GM12892 (cell line): Measurements from ENCODE around the gene SDHAF2.
"Not testable (repeated sequence)": the region's sequence is repeated elsewhere in the genome, so short reads cannot be mapped to it uniquely, and the experiment has no call there.

Experiments
- POLR2A ChIP-seq: IDR thresholded peaks from 2 replicates; pipeline ENCODE4 v1.6.1; 2011; ENCODE audit warnings: low read depth, low read length, control low read depth
- POLR2AphosphoS5 ChIP-seq: IDR thresholded peaks from 2 replicates; pipeline ENCODE4 v1.6.1; 2011; ENCODE audit warnings: low read depth, low read length, control low read depth

DNA sequence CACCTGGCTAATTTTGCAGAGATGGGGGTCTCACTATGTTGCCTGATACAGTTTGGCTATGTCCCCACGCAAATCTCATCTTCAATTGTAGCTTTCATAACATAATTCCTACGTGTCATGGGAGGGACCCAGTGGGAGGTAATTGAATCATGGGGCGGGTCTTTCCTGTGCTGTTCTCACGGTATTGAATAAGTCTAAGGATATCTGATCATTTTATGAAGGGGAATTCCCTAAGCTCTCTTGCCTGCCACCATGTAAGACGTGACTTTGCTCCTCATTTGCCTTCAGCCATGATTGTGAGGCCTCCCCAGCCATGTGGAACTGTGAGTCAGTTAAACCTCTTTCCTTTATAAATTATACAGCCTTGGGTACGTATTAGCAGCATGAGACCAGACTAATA is 37.7 kb downstream of the SDHAF2 start:
- not testable (repeated sequence) for TF ChIP-seq POLR2AphosphoS5, POLR2A
